BLaER1 treated with 17β-estradiol and CSF1 and Interleukin-3, amounts not matched to agents 10 nM and 100 nM (cell line): Measurements from ENCODE around the gene HID1.

ENCODE experiments used
- H3K27ac ChIP-seq, 11 experiments: shearing (Covaris generic); formaldehyde crosslinking; 2 replicates each; pipeline ENCODE4 v1.8.1; 2022
- H3K27me3 ChIP-seq, 11 experiments: shearing (Covaris generic); formaldehyde crosslinking; 2 replicates each; pipeline ENCODE4 v1.8.1; 2022
- H3K36me3 ChIP-seq, 11 experiments: shearing (Covaris generic); formaldehyde crosslinking; 2 replicates each; pipeline ENCODE4 v1.8.1; 2022
- H3K4me1 ChIP-seq, 10 experiments: shearing (Covaris generic); formaldehyde crosslinking; 2 replicates each; pipeline ENCODE4 v1.8.1; 2022
- H3K4me2 ChIP-seq, 11 experiments: shearing (Covaris generic); formaldehyde crosslinking; 2 replicates each; pipeline ENCODE4 v1.8.1; 2022
- H3K4me3 ChIP-seq, 10 experiments: shearing (Covaris generic); formaldehyde crosslinking; 2 replicates each; pipeline ENCODE4 v1.8.1; 2022
- H3K9ac ChIP-seq, 11 experiments: shearing (Covaris generic); formaldehyde crosslinking; 2 replicates each; pipeline ENCODE4 v1.8.1; 2022
- H3K9me3 ChIP-seq, 11 experiments: shearing (Covaris generic); formaldehyde crosslinking; replicated peaks in 1 of 11; 2 replicates each; pipeline ENCODE4 v1.8.1; 2022
- H4K20me1 ChIP-seq, 11 experiments: shearing (Covaris generic); formaldehyde crosslinking; 2 replicates each; pipeline ENCODE4 v1.8.1; 2022
- Cebpa-rat ChIP-seq, 11 experiments: shearing (Covaris generic); IDR thresholded peaks; 2 replicates each; pipeline ENCODE4 v1.8.1; 2022

The HID1 gene

DNA sequence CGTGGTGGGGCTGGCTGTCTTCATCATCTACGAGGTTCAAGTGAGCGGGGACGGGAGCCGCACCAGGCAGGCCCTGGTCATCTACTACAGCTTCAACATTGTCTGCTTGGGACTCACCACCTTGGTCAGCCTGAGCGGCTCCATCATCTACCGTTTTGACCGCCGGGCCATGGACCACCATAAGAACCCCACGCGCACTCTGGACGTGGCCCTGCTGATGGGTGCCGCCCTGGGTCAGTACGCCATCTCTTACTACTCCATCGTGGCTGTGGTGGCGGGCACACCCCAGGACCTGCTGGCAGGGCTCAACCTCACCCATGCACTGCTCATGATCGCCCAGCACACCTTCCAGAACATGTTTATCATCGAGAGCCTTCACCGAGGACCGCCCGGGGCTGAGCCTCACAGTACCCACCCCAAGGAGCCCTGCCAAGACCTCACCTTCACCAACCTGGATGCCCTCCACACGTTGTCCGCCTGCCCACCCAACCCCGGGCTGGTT lies 42.0 kb downstream of the HID1 start:
- H4K20me1 ChIP-seq: peaks cover 0 to 3% (median 0%) of the 10 kb centered on the region in 11 experiments; a peak in 4 of 22 replicates
- H3K9ac ChIP-seq: no peak overlapping the region
- H3K4me2 ChIP-seq: no peak overlapping the region
- H3K9me3 ChIP-seq: no peaks in the 10 kb centered on the region
- no peaks in the 10 kb centered on the region for H3K36me3 ChIP-seq
- no peaks in the 10 kb centered on the region for H3K4me1 ChIP-seq
- H3K4me3 ChIP-seq: no peak overlapping the region
- no peak overlapping the region for H3K27ac ChIP-seq
- peaks cover 24 to 65% (median 47%) of the 10 kb centered on the region in 11 experiments for H3K27me3 ChIP-seq
- TF ChIP-seq Cebpa-rat (IDR thresholded peaks at IDR 0.05): no peak

DNA sequence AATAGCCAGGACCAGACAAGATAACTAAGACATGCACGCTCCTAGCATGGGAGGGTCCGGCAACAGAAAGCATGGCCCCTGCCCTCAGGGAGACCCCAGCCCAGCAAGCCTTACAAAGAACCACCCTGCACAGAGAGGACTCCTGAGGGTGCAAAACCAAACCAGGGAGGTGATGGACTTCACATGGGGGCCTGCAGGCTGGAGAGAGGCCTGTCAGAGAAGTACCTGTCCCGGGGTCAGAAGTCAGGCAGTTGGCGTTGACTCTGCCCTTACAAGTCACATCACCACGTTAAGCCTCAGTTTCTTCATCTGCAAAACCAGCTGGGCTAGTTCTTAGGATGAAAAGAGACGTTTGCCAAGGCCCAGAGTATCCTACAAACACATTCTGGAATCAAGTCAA lies 43.8 kb downstream of the HID1 start:
- Histone ChIP-seq H3K4me3 (no peak overlapping the region), H3K9me3 (no peaks in the 10 kb centered on the region), H3K36me3 (no peaks in the 10 kb centered on the region), H4K20me1 (peaks cover 0 to 15% (median 0%) of the 10 kb centered on the region in 11 experiments; a peak in 6 of 22 replicates), H3K4me1 (peaks cover 0 to 9% (median 4%) of the 10 kb centered on the region in 10 experiments; a peak in 6 of 20 replicates), H3K9ac (no peak overlapping the region), H3K27me3 (peaks cover 26 to 65% (median 47%) of the 10 kb centered on the region in 11 experiments), H3K4me2 (no peak overlapping the region), H3K27ac (no peak overlapping the region)
- no peak for TF ChIP-seq Cebpa-rat (IDR thresholded peaks at IDR 0.05)

DNA sequence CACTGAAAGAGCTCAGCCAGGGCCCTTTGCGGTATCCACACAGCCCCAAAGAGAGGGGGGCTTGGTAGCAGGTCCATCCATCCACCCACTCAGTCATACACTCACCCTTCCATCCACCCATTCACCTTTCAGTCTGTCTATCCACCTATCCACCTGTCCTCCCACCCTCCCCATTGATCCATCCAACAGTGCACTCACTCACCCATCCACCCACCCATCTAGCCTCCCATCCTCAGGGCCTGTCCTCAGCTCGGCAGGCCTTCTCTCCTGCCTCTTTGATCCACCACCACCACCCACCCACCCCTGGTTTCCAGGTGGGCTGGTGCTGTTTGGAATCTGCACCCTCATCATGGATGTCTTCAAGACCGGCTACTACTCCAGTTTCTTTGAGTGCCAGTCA lies 47.3 kb downstream of the HID1 start:
- no peaks in the 10 kb centered on the region for H3K36me3 ChIP-seq
- TF ChIP-seq Cebpa-rat (IDR thresholded peaks at IDR 0.05): no peak
- H4K20me1 ChIP-seq: peaks cover 0 to 35% (median 4%) of the 10 kb centered on the region in 11 experiments; a peak in 9 of 22 replicates
- no peak overlapping the region for H3K4me2 ChIP-seq
- no peak overlapping the region for H3K4me3 ChIP-seq
- H3K27ac ChIP-seq: no peak overlapping the region
- peaks cover 0 to 15% (median 7%) of the 10 kb centered on the region in 10 experiments; a peak in 10 of 20 replicates for H3K4me1 ChIP-seq
- H3K27me3 ChIP-seq: peaks cover 61 to 79% (median 71%) of the 10 kb centered on the region in 11 experiments
- H3K9ac ChIP-seq: no peak overlapping the region
- H3K9me3 ChIP-seq: no peaks in the 10 kb centered on the region

DNA sequence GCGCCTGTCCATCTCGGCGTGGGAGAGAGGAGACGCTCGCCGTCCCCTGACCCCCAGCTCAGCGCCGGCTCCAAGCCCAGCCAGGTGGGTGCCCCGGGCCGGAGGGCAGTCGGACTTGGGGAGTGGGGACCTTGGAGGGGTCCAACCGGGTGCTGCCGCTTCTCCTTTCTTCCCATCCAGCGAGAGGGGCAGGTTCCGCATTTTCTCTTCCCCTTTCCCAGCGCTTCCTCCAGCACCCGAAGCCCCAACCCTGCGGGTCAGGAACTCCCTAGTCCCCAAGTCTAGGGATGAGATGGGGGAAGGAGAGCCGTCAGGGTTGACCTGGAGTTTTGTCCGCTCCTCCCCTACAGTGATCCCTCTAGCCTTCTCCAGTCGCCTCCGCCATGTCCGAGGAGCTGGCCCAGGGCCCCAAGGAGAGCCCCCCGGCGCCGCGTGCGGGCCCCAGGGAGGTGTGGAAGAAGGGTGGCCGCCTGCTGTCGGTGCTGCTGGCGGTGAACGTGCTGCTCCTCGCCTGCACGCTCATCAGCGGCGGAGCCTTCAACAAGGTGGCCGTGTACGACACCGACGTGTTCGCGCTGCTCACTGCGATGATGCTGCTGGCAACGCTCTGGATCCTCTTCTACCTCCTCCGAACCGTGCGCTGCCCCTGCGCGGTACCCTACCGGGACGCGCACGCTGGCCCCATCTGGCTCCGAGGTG lies 48.2 kb downstream of the HID1 start, which contains the start of gene OTOP2:
Gene OTOP2 (plus strand): TSS at position 24 of the 699 bp plus-strand sequence. CDS start 360 bp downstream, at position 384.
- no peak within 1 kb of the TSS for H3K4me3 ChIP-seq
- H3K4me2 ChIP-seq: peak within 1 kb of the TSS in 3 of 11 experiments; percentile 46 to 75 (median 70); a peak in 7 of 22 replicates
- no peaks in the 10 kb centered on the region for H3K36me3 ChIP-seq
- H3K27me3 ChIP-seq: peaks cover 68 to 87% (median 80%) of the 10 kb centered on the region in 11 experiments
- TF ChIP-seq Cebpa-rat (IDR thresholded peaks at IDR 0.05): no peak
- H3K27ac ChIP-seq: no peak within 1 kb of the TSS
- H3K9me3 ChIP-seq: no peaks in the 10 kb centered on the region
- H4K20me1 ChIP-seq: peaks cover 0 to 43% (median 6%) of the 10 kb centered on the region in 11 experiments; a peak in 9 of 22 replicates
- H3K4me1 ChIP-seq: peaks cover 0 to 18% (median 7%) of the 10 kb centered on the region in 10 experiments; a peak in 10 of 20 replicates
- no peak within 1 kb of the TSS for H3K9ac ChIP-seq

DNA sequence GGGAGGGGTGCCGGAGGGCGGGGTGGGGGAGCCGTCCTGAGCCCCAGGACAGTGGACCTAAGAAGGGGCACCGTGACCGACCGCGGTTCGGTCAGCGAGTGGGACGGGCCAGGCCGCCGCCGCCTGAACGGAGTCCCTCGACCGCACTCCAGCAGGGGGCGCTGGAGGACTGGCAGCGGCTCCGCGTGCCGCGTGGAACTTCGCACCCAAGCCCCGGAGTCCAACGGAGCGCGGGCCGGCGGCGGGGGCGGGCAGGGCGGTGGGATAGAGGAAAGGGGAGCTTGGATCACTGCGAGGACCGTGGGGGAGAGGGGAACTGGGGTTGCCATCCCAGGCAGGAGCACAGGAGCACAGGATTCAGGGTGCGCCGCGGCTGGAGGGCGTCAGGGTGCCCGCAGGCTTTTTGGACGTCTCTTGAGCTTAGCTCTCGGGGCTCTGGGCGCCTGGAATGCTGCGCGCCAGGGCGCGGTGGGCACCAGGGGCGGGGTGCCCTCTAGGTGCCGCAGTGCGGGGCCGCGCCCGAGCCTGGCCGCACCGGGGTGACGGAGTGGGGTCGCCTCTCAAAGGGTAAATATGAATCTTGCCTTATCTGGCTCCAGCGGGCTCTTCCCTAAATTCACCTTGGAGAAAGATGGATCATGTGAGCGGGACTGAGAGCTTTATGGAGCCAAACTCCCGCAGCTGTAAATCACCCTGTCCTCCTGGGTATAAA lies 48.9 kb downstream of the HID1 start:
- Histone ChIP-seq H3K4me3 (no peak overlapping the region), H3K36me3 (no peaks in the 10 kb centered on the region), H3K4me1 (peaks cover 0 to 18% (median 7%) of the 10 kb centered on the region in 10 experiments; a peak in 10 of 20 replicates), H3K27ac (no peak overlapping the region), H3K9ac (no peak overlapping the region), H4K20me1 (peaks cover 0 to 43% (median 6%) of the 10 kb centered on the region in 11 experiments; a peak in 9 of 22 replicates), H3K27me3 (peaks cover 68 to 94% (median 83%) of the 10 kb centered on the region in 11 experiments), H3K9me3 (no peaks in the 10 kb centered on the region), H3K4me2 (peak overlapping the region in 3 of 11 experiments; percentile 20 to 75 (median 70); a peak in 6 of 22 replicates)
- TF ChIP-seq Cebpa-rat (IDR thresholded peaks at IDR 0.05): no peak

DNA sequence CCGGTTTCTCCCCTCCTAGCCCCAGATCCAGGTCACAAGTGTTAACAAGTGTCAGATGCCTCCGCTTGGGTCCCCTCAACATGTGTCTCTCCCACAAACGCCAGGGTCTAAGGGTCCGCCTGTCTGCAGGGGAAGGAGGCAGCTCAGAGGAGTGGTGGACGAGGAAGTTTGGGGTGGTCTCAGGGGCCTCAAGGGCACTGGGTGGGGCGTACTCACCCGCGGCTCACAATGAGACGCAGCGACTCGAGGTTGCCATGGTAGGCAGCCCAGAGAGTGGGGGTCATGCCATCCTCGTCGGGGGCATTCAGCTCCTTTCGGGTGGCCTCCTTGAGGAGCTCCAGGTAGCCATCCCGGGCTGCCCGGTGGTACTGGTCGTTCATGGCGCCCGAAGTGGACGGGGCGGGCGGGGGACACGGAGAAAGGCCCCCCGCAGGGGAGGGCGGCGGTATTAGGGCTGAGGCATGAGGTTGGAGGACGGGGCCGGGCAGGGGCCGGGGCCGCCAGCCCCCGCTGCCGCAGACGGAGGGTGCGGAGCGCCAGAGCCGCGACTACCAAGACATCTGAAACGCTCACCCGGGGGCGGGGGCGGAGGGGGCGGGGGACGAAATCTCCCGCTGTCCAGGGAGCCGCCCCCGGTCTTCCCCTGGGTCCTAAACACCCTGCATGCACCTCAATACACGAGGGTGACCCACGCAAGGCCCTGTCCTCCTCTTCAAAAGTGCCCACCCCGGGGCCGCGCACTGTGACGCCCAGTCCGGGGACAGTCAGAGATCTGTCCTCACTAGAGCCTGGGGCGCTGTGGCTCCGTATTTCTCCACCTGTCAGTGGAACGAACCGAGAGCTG lies 49.6 kb downstream of the HID1 start, which contains the start of gene USH1G:
Gene USH1G (minus strand): TSS at position 562 of the 844 bp plus-strand sequence. CDS start 182 bp downstream, at position 380.
- peaks cover 68 to 93% (median 83%) of the 10 kb centered on the region in 11 experiments for H3K27me3 ChIP-seq
- no peaks in the 10 kb centered on the region for H3K9me3 ChIP-seq
- H3K4me1 ChIP-seq: peaks cover 0 to 21% (median 9%) of the 10 kb centered on the region in 10 experiments; a peak in 11 of 20 replicates
- no peaks in the 10 kb centered on the region for H3K36me3 ChIP-seq
- peak within 1 kb of the TSS in 10 of 11 experiments; percentile 26 to 75 (median 45); a peak in 18 of 22 replicates for H3K4me2 ChIP-seq
- H3K4me3 ChIP-seq: peak within 1 kb of the TSS in 3 of 10 experiments; percentile 26 to 40 (median 27); a peak in 1 of 20 replicates
- no peak for TF ChIP-seq Cebpa-rat (IDR thresholded peaks at IDR 0.05)
- peaks cover 0 to 43% (median 6%) of the 10 kb centered on the region in 11 experiments; a peak in 9 of 22 replicates for H4K20me1 ChIP-seq
- 0 out of 22 replicates have a peak within 1 kb of the TSS, but pooled peaks of 1 of the 11 experiments have one; percentile 13 for H3K9ac ChIP-seq
- no peak within 1 kb of the TSS for H3K27ac ChIP-seq

DNA sequence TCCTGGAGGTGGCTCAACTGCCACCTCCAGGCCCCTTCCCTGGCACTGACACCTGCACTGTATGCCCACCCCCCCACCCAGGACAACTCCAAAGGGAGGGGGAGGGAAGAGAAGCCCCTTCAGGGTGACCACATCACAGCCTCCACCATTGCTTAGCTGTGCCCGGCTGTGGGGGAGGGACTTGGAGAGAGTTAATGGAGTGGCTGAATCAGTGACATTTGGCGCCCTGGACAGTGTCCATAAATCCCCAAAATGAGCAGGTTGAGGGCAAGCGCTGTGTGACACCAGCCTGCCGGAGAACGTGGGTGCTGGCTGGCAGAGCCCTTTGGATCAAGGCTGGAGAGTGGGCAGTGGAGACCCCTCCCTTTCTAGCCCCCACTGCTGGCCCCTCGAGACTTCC lies 50.4 kb downstream of the HID1 start:
- Histone ChIP-seq H3K4me1 (peaks cover 0 to 28% (median 15%) of the 10 kb centered on the region in 10 experiments; a peak in 13 of 20 replicates), H3K4me3 (no peak overlapping the region), H3K4me2 (no peak overlapping the region), H3K27ac (no peak overlapping the region), H3K9ac (no peak overlapping the region), H3K36me3 (no peaks in the 10 kb centered on the region), H4K20me1 (peaks cover 0 to 43% (median 6%) of the 10 kb centered on the region in 11 experiments; a peak in 9 of 22 replicates), H3K9me3 (no peaks in the 10 kb centered on the region), H3K27me3 (peaks cover 68 to 89% (median 81%) of the 10 kb centered on the region in 11 experiments)
- no peak for TF ChIP-seq Cebpa-rat (IDR thresholded peaks at IDR 0.05)

DNA sequence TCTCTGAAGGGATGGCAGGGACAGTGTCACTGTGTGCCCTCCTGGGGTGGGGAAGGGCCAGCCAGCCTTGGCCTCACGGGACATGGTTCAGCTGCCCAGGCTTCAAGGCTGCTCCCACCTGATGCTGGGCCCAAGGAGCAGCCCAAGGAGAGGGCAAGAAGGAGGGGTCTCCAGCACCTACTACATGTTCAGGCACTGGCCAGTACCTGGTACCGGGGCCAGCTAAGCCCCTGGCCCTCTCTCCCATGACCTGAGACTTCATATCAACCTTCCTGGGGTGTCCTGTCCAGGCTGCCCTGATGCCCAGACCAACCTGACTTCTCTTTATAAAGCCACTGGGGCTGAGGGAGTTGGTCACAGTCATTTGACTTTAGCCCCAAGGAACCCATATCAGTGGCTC lies 50.8 kb downstream of the HID1 start:
- no peak overlapping the region for H3K4me3 ChIP-seq
- H3K4me2 ChIP-seq: no peak overlapping the region
- peaks cover 0 to 31% (median 16%) of the 10 kb centered on the region in 10 experiments; a peak in 13 of 20 replicates for H3K4me1 ChIP-seq
- no peak for TF ChIP-seq Cebpa-rat (IDR thresholded peaks at IDR 0.05)
- H3K27ac ChIP-seq: no peak overlapping the region
- peaks cover 0 to 43% (median 6%) of the 10 kb centered on the region in 11 experiments; a peak in 9 of 22 replicates for H4K20me1 ChIP-seq
- no peaks in the 10 kb centered on the region for H3K36me3 ChIP-seq
- H3K9ac ChIP-seq: no peak overlapping the region
- H3K9me3 ChIP-seq: no peaks in the 10 kb centered on the region
- H3K27me3 ChIP-seq: peaks cover 68 to 85% (median 78%) of the 10 kb centered on the region in 11 experiments
